Subcutaneous adipose tissue (tissue), 4 donors: ENCODE measurements around the gene HOXD9. TPM values are rescaled to one million over a fixed set of nuclear protein-coding genes. Genes with fewer than 3 reads are reported as not detected.

ENCODE experiments used
- total RNA-seq, 4 donors: library from RNA; depleted of rRNA; stranded (reverse); fragments of >200 nt; gene quantifications; one replicate each; pipeline ENCODE4 v1.1.0, GENCODE V29; 2016
- TF ChIP-seq, protein P1 (sequence below): fragments of 450-650 bp; IDR thresholded peaks from one replicate; pipeline ENCODE4 v1.5.1; 2016; ENCODE audit warnings: low read depth, mild to moderate bottlenecking, control low read depth, antibody characterized with exemption, moderate library complexity

HOXD9 gene
- total RNA-seq, 4 donors from 2014 or later: 1.9 to 6.4 (median 3.7) TPM

DNA sequence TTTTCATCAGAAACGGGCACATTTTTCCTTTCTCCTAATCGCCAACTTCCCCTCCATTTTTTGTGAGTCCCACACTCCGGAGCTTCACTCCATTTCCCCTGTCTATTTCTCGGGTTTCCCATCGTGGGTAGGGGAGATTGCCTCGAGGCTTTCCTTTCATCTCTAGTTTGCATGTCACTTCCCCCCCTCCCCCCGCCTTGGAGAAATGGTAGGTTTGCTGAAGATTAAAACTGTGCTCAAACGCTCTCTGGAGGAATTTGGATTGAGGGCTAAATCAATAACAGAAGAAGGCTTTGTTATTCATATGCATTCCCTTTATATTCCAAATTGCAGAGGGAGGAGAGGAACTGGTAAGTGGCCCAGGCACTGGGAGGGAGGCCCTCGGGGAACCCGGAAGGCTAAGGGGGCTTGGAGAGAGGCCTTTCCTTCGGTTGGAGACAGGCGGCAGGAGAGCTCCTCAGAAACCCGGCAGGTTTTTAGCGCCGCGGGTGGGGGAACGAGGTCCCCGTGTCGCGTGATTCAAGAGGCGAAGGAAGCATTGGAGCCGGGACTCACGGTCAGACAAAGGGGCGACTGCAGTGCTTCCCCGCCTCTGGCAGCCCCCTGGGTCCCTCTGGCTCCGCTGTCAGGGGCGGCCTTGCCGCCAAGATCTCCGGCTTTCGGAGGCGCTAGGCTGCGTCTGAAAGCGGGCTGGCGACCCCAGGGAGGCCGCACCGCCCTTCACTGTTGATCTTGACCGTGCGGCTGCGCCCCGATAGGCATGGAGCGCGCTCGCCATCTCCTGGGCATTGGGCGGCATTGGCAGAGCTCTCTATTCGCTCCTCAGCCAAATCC is 25.3 kb upstream of the HOXD9 start:
- TF ChIP-seq, protein P1, sequence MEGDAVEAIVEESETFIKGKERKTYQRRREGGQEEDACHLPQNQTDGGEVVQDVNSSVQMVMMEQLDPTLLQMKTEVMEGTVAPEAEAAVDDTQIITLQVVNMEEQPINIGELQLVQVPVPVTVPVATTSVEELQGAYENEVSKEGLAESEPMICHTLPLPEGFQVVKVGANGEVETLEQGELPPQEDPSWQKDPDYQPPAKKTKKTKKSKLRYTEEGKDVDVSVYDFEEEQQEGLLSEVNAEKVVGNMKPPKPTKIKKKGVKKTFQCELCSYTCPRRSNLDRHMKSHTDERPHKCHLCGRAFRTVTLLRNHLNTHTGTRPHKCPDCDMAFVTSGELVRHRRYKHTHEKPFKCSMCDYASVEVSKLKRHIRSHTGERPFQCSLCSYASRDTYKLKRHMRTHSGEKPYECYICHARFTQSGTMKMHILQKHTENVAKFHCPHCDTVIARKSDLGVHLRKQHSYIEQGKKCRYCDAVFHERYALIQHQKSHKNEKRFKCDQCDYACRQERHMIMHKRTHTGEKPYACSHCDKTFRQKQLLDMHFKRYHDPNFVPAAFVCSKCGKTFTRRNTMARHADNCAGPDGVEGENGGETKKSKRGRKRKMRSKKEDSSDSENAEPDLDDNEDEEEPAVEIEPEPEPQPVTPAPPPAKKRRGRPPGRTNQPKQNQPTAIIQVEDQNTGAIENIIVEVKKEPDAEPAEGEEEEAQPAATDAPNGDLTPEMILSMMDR: no peak

DNA sequence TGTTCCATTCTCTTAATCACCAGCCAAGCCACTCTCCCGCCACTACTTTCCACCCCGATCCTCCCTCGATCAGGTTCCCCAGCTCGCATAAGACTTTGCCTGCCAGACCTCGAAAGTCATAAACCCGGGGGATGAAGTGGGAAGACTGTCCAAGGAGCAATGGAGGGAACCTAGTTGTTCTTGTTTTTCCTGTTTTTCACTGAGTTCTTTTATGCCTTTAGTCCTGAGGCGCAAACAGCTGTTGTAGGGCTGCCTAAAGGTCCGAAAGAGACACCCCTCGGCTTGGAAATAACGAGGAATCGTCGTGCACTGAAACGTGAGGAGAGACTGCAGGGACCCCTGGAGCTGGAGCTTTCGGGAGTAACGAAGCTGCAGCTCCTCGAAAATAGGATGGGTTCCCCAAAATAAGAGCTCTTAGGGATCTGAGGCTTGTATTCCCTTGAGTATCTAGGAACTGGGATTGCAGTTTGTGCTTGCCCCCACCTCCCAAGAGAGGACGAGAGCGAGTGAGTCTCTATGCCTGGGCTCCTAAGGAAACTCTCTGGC is 24.6 kb upstream of the HOXD9 start:
- TF ChIP-seq, protein P1: no peak

DNA sequence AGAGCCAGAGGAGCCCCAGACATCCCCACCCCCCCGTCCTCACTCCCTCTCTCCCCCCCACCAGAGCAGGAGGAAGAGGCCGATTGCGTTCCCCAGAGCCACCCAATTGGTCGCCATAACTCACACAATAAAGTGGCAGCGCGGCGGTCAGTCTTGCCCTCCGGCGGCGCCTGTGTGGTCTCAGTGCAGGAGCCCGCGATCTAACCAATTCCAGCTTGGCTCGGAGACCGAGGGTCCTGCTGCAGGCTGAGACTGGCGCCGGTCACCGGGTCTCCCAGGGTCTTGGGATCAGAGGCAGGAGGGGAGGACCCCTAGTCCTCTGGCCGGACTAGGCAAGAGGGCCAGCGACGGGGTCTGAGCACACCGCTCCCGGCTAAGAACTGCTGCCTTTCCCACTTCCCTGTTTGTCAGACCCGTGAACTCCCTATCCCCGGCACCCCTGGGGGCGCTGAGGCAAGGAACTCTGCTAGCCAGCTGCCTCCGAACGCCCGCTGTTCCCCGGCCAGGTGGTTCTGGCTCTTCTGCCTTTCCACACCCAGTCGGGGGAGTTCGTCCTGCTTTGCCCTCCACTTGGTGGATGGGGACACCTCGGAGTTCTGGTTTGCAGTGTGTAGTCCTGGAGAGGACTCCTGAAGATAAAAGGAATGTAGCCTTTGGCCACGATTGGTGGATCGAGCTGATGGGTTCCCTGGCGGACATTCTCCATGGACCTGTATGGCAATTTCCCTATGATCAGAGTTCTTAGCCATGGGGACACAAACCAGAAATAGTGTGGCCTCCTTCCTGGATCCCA is 24.0 kb upstream of the HOXD9 start:
- TF ChIP-seq, protein P1: no peak

DNA sequence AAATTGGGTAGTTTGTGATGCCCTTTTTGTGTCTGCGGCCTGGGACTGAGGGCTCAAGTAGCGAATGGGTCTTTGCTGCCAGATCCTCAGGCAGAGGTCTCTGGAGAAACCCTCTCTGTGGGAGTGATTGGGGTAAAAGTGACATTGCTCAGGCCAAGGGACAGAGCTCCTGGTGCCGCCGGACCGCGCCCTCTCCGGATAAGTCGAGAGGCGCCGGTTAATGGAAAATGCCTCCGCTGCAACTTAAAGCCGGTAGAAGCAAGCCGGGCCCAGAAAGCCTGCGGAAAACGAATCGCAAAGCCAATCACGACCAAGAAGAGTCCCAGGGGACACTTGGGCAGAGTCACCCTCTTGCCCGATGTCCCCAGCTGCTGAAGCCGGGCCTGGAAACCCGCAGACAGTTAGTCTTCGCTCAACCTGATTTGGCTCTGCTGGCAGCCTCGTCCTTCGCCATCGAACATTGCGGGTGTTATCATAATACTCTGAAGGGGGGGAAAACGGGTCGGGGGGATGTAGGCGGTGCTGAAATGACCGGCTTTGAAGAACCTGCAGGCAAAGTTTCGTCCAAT is 23.3 kb upstream of the HOXD9 start:
- TF ChIP-seq, protein P1: no peak

DNA sequence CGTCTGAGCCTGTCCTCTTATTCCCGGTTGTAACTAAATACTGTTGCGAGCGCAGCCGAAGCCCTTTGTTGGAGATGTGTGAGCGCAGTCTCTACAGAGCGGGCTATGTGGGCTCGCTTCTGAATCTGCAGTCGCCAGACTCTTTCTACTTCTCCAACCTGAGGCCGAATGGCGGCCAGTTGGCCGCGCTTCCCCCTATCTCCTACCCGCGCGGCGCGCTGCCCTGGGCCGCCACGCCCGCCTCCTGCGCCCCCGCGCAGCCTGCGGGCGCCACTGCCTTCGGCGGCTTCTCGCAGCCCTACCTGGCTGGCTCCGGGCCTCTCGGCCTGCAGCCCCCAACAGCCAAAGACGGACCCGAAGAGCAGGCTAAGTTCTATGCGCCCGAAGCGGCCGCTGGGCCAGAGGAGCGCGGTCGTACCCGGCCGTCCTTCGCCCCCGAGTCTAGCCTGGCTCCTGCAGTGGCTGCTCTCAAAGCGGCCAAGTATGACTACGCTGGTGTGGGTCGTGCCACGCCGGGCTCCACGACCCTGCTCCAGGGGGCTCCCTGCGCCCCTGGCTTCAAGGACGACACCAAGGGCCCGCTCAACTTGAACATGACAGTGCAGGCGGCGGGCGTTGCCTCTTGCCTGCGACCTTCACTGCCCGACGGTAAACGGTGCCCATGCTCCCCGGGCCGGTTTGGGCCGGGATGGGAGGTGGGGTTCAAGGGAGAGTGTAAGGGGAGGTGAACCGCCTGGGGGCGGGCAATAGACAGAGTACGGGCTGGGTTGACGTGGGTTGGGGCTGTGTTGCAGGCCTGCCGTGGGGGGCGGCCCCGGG is 22.6 kb upstream of the HOXD9 start, which contains the start of gene HOXD12:
Gene HOXD12, plus strand, starts transcription at position 68 of the 819 bp plus-strand sequence. Its CDS starts 7 bp downstream, at position 75.
- TF ChIP-seq, protein P1: no peak

DNA sequence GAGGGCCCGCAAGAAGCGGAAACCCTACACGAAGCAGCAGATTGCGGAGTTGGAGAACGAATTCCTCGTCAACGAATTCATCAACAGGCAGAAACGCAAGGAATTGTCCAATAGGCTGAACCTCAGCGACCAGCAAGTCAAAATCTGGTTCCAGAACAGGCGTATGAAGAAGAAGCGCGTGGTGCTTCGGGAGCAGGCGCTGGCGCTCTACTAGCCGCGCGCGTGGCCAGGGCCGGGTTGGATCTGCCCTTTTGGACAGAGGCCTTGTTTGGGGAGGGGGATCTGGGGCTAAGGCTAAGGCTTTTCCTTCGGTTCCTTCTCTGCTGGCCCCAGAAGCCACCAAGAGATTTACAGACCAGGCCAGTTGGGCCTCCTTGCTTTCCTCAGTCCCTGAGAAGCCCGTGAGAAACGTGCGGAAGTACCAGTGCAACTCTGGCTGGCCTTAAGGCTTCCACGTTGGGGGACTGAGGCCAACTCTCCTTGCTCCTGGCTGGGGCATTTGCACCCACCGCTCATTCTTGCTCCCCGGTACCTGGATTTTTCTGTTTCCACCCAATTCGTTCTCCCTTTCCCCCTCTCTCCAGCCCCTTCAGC is 21.9 kb upstream of the HOXD9 start:
- TF ChIP-seq, protein P1: no peak
